Breast epithelium (tissue), 4 donors: ENCODE results near the gene SSC5D. TPM values are rescaled to one million over a fixed set of nuclear protein-coding genes. Genes with fewer than 3 reads are reported as not detected.

ENCODE experiments used
- DNase-seq, 2 donors: peaks; one replicate each; pipeline ENCODE4 v3.0.0-alpha.2; 2019; ENCODE audit warnings: low spot score in 2 of 2
- H3K27ac ChIP-seq, 2 donors: fragments of 200-600 bp; sonication (generic) in 1 of 2; one replicate each; pipeline ENCODE4 v1.5.1; 2016 to 2019; ENCODE audit warnings: mild to moderate bottlenecking in 1 of 2
- H3K27me3 ChIP-seq, 2 donors: fragments of 200-600 bp; sonication (generic) in 1 of 2; one replicate each; pipeline versions ENCODE4 v1.5.1 to v1.6.0; 2017 to 2019; ENCODE audit warnings: control low read depth in 1 of 2, mild to moderate bottlenecking in 1 of 2
- H3K36me3 ChIP-seq: fragments of 200-600 bp; one replicate; pipeline ENCODE4 v1.5.1; 2019
- H3K4me1 ChIP-seq, 2 donors: fragments of 200-600 bp; sonication (generic); one replicate each; pipeline ENCODE4 v1.5.1; 2016 to 2019; ENCODE audit warnings: control low read depth in 1 of 2
- H3K4me3 ChIP-seq, 3 donors: fragments of 200-600 bp; sonication (generic); 1 replicate in 2 of 3; 2 replicates in 1 of 3; pipeline ENCODE4 v1.5.1; 2016 to 2019; ENCODE audit warnings: mild to moderate bottlenecking in 3 of 3, moderate library complexity in 2 of 3
- H3K9me3 ChIP-seq, 2 donors: fragments of 200-600 bp; sonication (generic) in 1 of 2; one replicate each; pipeline ENCODE4 v1.5.1; 2016 to 2019; ENCODE audit warnings: control low read depth in 1 of 2
- CTCF ChIP-seq, 3 donors: fragments of 450-650 bp; IDR thresholded peaks; one replicate each; pipeline ENCODE4 v1.5.1; 2016 to 2017; ENCODE audit warnings: antibody characterized with exemption in 3 of 3, mild to moderate bottlenecking in 3 of 3, moderate library complexity in 3 of 3
- POLR2A ChIP-seq: fragments of 450-650 bp; IDR thresholded peaks from one replicate; pipeline ENCODE4 v1.6.1; 2016; ENCODE audit warnings: antibody characterized with exemption, mild to moderate bottlenecking, moderate library complexity
- POLR2AphosphoS5 ChIP-seq, 3 donors: sonication (generic); formaldehyde crosslinking; IDR thresholded peaks; one replicate each; pipeline ENCODE4 v1.6.1; 2017; ENCODE audit warnings: antibody characterized with exemption in 3 of 3
- intact Hi-C: fragments of 100-400 bp; cut with DNase I; formaldehyde crosslinking; loops from one replicate; pipeline ENCODE4 v1.15.1; 2023; ENCODE audit warnings: low total_unique reads
- total RNA-seq, 3 donors: library from RNA; depleted of rRNA; stranded (reverse); fragments of >200 nt; gene quantifications; one replicate each; pipeline ENCODE4 v1.1.0, GENCODE V29; 2016

The SSC5D gene
- total RNA-seq, 3 donors from 2014 or later: 3.6 to 7.2 (median 3.8) TPM

- H3K36me3 ChIP-seq: no peaks in the 10 kb centered on the region
- no peak for DNase-seq
- peaks cover 0 to 6% of the 10 kb centered on the region in 2 donors for H3K4me1 ChIP-seq
- intact Hi-C loops: no loop called here
- no peaks in the 10 kb centered on the region for H3K9me3 ChIP-seq
- peak overlapping the region; percentile 48 to 83 for H3K27ac ChIP-seq
- no peaks in the 10 kb centered on the region for H3K27me3 ChIP-seq
- TF ChIP-seq CTCF (IDR thresholded peaks at IDR 0.05): no peak
- TF ChIP-seq POLR2AphosphoS5 (IDR thresholded peaks at IDR 0.05): no peak
- peak overlapping the region in 2 of 3 donors; percentile 11 to 55 for H3K4me3 ChIP-seq
These were observed 61.5 kb downstream of the SSC5D start for GRCh38 chr19:55549500-55550320.

- peaks cover 0 to 6% of the 10 kb centered on the region in 2 donors for H3K4me1 ChIP-seq
- H3K36me3 ChIP-seq: no peaks in the 10 kb centered on the region
- no peaks in the 10 kb centered on the region for H3K9me3 ChIP-seq
- H3K27ac ChIP-seq: peak overlapping the region in 1 of 2 donors; percentile 83
- DNase-seq: no peak
- intact Hi-C loops: no loop called here
- TF ChIP-seq POLR2AphosphoS5 (IDR thresholded peaks at IDR 0.05) (no peak), CTCF (IDR thresholded peaks at IDR 0.05) (no peak), POLR2A (no peak)
- peak overlapping the region in 1 of 3 donors; percentile 55 for H3K4me3 ChIP-seq
- H3K27me3 ChIP-seq: no peaks in the 10 kb centered on the region
These were observed 62.0 kb downstream of the SSC5D start for GRCh38 chr19:55550321-55550650.

GRCh38 chr19:55552206-55552605, 64.0 kb downstream of the SSC5D start:
- Histone ChIP-seq H3K27me3 (no peaks in the 10 kb centered on the region), H3K27ac (no peak overlapping the region), H3K4me1 (peaks cover 0 to 1% of the 10 kb centered on the region in 2 donors), H3K36me3 (no peaks in the 10 kb centered on the region), H3K4me3 (no peak overlapping the region), H3K9me3 (no peaks in the 10 kb centered on the region)
- intact Hi-C loops: no loop called here
- no peak for TF ChIP-seq POLR2AphosphoS5 (IDR thresholded peaks at IDR 0.05)
- no peak for TF ChIP-seq POLR2A
- no peak for TF ChIP-seq CTCF (IDR thresholded peaks at IDR 0.05)
- no peak for DNase-seq

GRCh38 chr19:55552620-55553019, 64.4 kb downstream of the SSC5D start:
- intact Hi-C loops: no loop called here
- H3K27ac ChIP-seq: no peak overlapping the region
- DNase-seq: peak in 1 of 2 donors; percentile 38
- H3K36me3 ChIP-seq: no peaks in the 10 kb centered on the region
- H3K9me3 ChIP-seq: no peaks in the 10 kb centered on the region
- no peak overlapping the region for H3K4me3 ChIP-seq
- no peaks in the 10 kb centered on the region for H3K27me3 ChIP-seq
- TF ChIP-seq POLR2A (no peak), POLR2AphosphoS5 (IDR thresholded peaks at IDR 0.05) (no peak), CTCF (IDR thresholded peaks at IDR 0.05) (no peak)
- no peaks in the 10 kb centered on the region for H3K4me1 ChIP-seq
